ENCODE measurements around the gene FCHSD2. TPM values are rescaled to one million over a fixed set of nuclear protein-coding genes. Genes with fewer than 3 reads are reported as not detected.

The FCHSD2 gene
- total RNA-seq, result 10 to 100 TPM; 54.6 to 70.0 TPM
- polyA plus RNA-seq, result 10 to 100 TPM; 11.8 to 15.6 (median 14.7) TPM
- 28.8 to 64.5 (median 47.3) reads per million in 6 experiments for total RNA-seq

DNA sequence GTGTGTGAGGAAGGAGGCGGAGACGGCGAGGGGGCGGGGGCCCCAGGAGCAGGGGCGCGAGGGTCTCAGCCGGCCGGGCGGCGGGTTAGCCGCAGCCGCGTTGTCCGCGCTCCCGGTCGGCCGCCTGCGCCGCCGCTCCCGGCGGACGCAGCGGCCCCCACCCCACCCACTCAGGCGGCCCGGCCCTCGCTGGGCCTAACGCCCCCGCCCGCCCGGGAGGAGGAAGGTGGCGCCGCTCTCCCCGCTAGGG lies at the start of gene FCHSD2:
FCHSD2 (minus strand) TSS at position 191 of the 250 bp plus-strand sequence. CDS start 441 bp downstream, outside the sequence.
- DNase-seq (no peak), ATAC-seq (no peak)
- peaks cover 0 to 3% (median 0%) of the 10 kb centered on the region in 9 donors for H3K9me3 Mint-ChIP-seq
- peaks cover 24 to 76% (median 41%) of the 10 kb centered on the region in 4 donors for H3K4me1 Mint-ChIP-seq
- peak within 1 kb of the TSS; percentile 92 to 99 (median 96) for H3K4me3 Mint-ChIP-seq
- H3K27ac Mint-ChIP-seq, result peak within 1 kb of the TSS; percentile 95 to 100 (median 98)
- H3K27me3 Mint-ChIP-seq, result peaks cover 0 to 3% (median 0%) of the 10 kb centered on the region in 5 donors
- POLR2A ChIA-PET, result interaction anchor here (0.6 to 3.5 kb wide), 30 partner anchors 10 to 1351 kb away, joined by 3 to 47 read pairs (median 5); partner anchors contain the start of genes ATG16L2, LIPT2, RAB6A and STARD10
- peaks cover 0 to 19% (median 0%) of the 10 kb centered on the region in 3 donors for H3K36me3 Mint-ChIP-seq

DNA sequence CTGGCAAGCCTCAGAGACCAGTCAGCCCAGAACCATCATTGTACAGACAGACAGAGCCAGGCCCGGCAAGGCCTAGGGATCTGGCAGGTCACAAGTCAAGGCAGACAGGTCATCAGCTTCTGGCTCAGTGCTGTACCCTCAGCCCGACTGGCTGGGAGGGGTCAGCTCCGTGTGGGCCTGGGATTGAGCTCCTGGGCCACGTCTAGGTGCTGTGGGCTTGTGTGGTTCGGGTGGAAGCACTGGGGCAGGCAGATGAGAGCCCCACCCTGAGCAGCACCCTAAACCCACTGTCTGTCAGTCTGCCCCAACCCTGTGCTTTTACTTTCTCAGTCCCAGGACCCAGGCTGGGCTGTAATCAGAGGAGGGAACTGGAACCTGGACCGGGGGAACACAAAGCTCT lies 49.0 kb upstream of the FCHSD2 start:
- H3K36me3 Mint-ChIP-seq, result no peaks in the 10 kb centered on the region
- H3K9me3 Mint-ChIP-seq, result no peaks in the 10 kb centered on the region
- H3K27ac Mint-ChIP-seq, result peak overlapping the region in 1 of 10 donors; percentile 8
- ATAC-seq, result no peak
- H3K4me1 Mint-ChIP-seq, result peaks cover 0 to 28% (median 0%) of the 10 kb centered on the region in 4 donors
- no peak for DNase-seq
- POLR2A ChIA-PET, result no interaction called here
- H3K4me3 Mint-ChIP-seq, result no peak overlapping the region
- peaks cover 0 to 15% (median 10%) of the 10 kb centered on the region in 5 donors for H3K27me3 Mint-ChIP-seq

DNA sequence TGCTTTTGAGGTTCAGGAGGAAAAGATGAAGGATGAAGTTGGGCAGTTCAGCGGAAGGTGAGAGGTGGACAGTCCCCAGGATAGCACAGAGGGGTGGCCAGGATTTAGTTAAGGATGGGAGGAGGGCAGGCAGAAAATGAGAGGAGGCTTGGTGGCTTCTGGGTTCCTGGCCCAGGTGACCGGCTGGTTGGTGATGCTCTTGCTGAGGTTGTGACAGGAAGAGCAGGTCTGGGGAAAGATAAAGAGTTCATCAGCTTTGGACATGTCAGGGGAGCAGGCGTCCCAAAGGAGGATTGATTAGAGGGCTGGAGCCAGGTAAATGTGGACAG lies 48.4 kb upstream of the FCHSD2 start:
- Mint-ChIP-seq H3K27me3 (peaks cover 0 to 19% (median 13%) of the 10 kb centered on the region in 5 donors), H3K4me1 (peaks cover 0 to 30% (median 0%) of the 10 kb centered on the region in 4 donors), H3K9me3 (no peaks in the 10 kb centered on the region), H3K36me3 (no peaks in the 10 kb centered on the region), H3K4me3 (no peak overlapping the region), H3K27ac (peak overlapping the region in 2 of 10 donors; percentile 31 to 61)
- POLR2A ChIA-PET, result no interaction called here
- DNase-seq, result no peak
- no peak for ATAC-seq

DNA sequence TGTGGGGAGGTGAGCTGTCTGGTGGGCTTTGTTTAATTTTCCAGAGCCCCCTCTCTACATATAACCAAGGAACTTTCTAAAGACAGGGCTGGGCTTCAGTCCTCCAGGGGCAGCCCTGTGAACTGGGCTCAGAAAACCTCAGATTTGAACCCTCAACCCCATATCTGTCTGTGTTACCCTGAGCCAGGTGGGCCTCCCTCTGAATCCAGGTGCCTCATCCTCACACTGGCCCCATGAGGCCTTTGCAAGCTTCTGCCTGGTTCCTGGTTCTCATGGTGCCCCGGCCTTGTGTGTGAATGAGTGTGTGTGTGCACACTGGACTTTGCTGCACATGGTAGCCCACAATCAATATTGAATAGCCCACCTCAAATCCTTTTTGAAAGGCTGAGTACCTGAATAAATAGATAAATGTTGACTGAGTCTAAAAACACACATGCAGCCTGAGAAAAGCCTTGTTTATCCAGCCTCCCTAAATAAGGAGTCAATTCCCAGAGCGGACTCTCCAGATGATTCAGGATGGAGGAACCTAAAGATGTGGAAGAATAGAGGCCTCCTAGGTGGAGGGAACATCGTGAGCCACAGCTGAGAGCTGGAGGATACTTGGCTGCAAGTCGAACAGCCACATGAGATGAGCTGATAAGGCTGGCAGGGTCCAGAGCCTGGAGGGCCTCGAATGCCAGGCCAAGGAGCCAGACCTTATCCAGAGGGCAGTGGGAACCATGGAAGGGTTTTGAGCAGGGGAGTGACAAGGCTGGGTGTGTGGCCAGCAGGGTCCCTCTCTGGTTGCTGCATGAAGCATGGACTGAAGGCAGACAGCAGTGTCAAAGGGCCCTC lies 47.8 kb upstream of the FCHSD2 start:
- Mint-ChIP-seq H3K36me3 (no peaks in the 10 kb centered on the region), H3K27ac (peak overlapping the region in 5 of 10 donors; percentile 15 to 61 (median 51)), H3K9me3 (no peaks in the 10 kb centered on the region), H3K4me3 (no peak overlapping the region), H3K27me3 (peaks cover 2 to 24% (median 17%) of the 10 kb centered on the region in 5 donors), H3K4me1 (peaks cover 0 to 34% (median 4%) of the 10 kb centered on the region in 4 donors)
- DNase-seq (no peak), ATAC-seq (no peak)
- POLR2A ChIA-PET, result no interaction called here

DNA sequence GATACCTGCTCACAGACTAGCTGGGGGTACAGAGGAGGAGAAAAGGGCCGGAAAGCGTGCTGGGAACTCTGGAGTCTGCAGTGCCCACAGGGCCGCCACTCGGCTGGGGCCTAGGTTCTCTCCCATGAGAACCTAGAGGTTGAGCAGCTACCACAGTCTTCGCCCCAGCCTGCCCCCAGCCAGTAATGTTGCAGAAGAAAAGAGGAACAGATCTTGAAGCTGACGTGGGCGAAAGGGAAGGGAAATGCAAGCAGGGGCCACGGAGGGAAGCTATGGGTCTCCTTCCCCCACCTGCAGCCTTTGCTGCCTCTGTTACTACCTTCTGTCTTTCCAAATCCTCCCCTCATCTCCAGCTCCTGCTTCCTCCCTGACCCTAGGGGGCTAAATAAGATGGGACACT lies 47.2 kb upstream of the FCHSD2 start:
- peaks cover 3 to 25% (median 19%) of the 10 kb centered on the region in 5 donors for H3K27me3 Mint-ChIP-seq
- DNase-seq, result peak in 1 of 10 donors; percentile 24
- peak overlapping the region in 2 of 10 donors; percentile 15 to 56 for H3K27ac Mint-ChIP-seq
- POLR2A ChIA-PET, result no interaction called here
- ATAC-seq, result peak in 1 of 2 donors; percentile 64
- no peak overlapping the region for H3K4me3 Mint-ChIP-seq
- no peaks in the 10 kb centered on the region for H3K36me3 Mint-ChIP-seq
- H3K9me3 Mint-ChIP-seq, result no peaks in the 10 kb centered on the region
- peaks cover 0 to 35% (median 4%) of the 10 kb centered on the region in 4 donors for H3K4me1 Mint-ChIP-seq

DNA sequence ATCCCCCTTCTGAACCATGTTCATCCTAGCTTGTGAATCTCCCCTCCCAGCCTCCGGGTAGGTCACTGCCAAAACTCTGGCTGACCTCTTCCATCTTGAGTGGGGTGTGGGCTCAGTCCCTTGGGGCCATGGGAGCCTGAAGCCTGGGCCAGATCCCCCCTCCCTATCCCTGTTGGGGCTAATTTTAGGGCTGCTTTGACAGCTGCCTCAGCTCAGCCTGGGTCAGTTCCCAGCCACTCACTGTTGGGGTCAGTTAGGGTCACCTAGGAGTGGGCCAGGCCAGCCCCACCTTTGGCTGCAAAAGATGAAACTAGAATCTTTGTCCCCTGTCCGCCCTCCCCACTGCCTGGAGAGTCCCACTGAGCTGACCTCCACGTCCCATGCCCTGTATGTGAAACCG lies 46.2 kb upstream of the FCHSD2 start:
- POLR2A ChIA-PET, result interaction anchor here (0.6 to 1.2 kb wide), 2 partner anchors 12 to 172 kb away, joined by 3 read pairs; no protein-coding TSS in a partner anchor
- no peak for DNase-seq
- Mint-ChIP-seq H3K27me3 (peaks cover 4 to 25% (median 21%) of the 10 kb centered on the region in 5 donors), H3K27ac (no peak overlapping the region), H3K4me1 (peaks cover 0 to 35% (median 4%) of the 10 kb centered on the region in 4 donors), H3K9me3 (no peaks in the 10 kb centered on the region), H3K36me3 (no peaks in the 10 kb centered on the region), H3K4me3 (no peak overlapping the region)
- no peak for ATAC-seq

DNA sequence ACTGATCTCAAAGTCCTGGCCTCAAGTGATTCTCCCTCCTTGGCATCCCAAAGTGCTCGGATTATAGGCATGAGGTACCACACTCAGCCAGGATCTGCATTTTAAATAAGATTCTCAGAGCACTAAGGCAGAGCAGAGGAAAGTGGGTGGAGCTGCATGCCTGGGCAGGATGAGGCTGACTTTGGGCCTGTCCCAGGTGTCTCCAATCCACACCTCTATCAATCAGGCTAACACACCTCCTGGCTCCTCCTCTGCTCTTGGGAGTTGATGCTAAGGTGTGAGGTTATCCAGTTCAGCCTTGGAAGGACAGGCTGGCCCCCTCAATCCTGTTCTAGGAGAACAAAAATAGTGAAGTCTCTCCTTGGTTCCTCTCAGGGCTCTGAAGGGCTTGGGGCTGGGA lies 45.7 kb upstream of the FCHSD2 start:
- Mint-ChIP-seq H3K27ac (no peak overlapping the region), H3K4me1 (peaks cover 0 to 35% (median 4%) of the 10 kb centered on the region in 4 donors), H3K36me3 (no peaks in the 10 kb centered on the region), H3K9me3 (no peaks in the 10 kb centered on the region), H3K27me3 (peaks cover 4 to 25% (median 21%) of the 10 kb centered on the region in 5 donors), H3K4me3 (no peak overlapping the region)
- POLR2A ChIA-PET, result interaction anchor here (1.2 kb wide), 1 partner anchor 11 kb away, joined by 3 read pairs; no protein-coding TSS in a partner anchor
- DNase-seq (no peak), ATAC-seq (no peak)

DNA sequence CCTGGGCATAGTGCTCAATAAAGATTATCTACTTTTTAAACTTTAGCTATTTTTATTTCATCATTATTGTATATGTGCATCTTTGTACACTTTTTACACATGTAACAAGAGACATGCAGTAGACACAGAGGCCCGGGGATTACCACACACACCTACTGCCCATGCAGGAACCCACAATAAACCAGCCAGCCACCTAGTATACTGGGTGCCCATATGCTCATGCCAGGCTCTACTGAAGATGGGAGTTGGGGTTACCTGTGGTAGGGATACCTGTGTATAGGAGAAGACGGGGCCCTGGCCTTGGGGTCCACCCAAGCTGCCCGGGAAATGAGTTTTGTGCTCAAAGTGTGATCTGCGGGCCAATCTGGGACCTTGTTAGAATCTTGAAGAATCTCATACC lies 44.8 kb upstream of the FCHSD2 start:
- H3K4me3 Mint-ChIP-seq, result no peak overlapping the region
- peaks cover 0 to 35% (median 4%) of the 10 kb centered on the region in 4 donors for H3K4me1 Mint-ChIP-seq
- no peaks in the 10 kb centered on the region for H3K36me3 Mint-ChIP-seq
- H3K27me3 Mint-ChIP-seq, result peaks cover 4 to 25% (median 21%) of the 10 kb centered on the region in 5 donors
- POLR2A ChIA-PET, result interaction anchor here (0.5 kb wide), 1 partner anchor 797 kb away, joined by 3 read pairs; no protein-coding TSS in a partner anchor
- H3K27ac Mint-ChIP-seq, result no peak overlapping the region
- DNase-seq (no peak), ATAC-seq (no peak)
- no peaks in the 10 kb centered on the region for H3K9me3 Mint-ChIP-seq

DNA sequence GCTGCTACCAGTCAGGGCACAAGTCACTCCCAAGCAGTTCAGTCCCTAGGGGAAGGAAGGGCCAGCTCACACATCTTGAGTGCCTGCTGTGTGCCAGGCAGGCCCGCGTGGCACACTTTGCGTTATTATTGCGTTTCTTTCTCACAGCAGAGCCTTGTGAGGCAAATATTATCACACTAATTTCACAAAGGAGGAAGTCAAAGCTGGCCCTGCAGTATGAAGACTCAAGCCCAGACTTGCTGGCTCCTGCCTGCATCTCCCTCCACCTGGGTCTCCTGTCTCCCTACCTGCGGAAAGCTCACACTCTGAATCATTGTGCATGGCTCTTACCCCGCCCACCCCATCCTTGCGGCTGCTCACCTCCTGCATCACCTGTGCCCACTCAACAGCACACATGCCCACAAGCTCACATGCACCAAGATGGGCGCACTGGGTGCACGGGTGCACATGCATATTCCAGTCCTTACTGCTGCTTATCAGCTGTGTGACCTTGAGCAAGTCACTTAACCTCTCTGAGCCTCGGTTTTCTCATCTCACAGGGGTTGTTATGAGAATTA lies 44.3 kb upstream of the FCHSD2 start:
- no peak for DNase-seq
- H3K36me3 Mint-ChIP-seq, result no peaks in the 10 kb centered on the region
- no peak overlapping the region for H3K27ac Mint-ChIP-seq
- H3K27me3 Mint-ChIP-seq, result peaks cover 4 to 25% (median 21%) of the 10 kb centered on the region in 5 donors
- no peak overlapping the region for H3K4me3 Mint-ChIP-seq
- POLR2A ChIA-PET, result interaction anchor here (0.5 kb wide), 1 partner anchor 797 kb away, joined by 3 read pairs; no protein-coding TSS in a partner anchor
- peaks cover 0 to 32% (median 4%) of the 10 kb centered on the region in 4 donors for H3K4me1 Mint-ChIP-seq
- no peak for ATAC-seq
- H3K9me3 Mint-ChIP-seq, result no peaks in the 10 kb centered on the region

DNA sequence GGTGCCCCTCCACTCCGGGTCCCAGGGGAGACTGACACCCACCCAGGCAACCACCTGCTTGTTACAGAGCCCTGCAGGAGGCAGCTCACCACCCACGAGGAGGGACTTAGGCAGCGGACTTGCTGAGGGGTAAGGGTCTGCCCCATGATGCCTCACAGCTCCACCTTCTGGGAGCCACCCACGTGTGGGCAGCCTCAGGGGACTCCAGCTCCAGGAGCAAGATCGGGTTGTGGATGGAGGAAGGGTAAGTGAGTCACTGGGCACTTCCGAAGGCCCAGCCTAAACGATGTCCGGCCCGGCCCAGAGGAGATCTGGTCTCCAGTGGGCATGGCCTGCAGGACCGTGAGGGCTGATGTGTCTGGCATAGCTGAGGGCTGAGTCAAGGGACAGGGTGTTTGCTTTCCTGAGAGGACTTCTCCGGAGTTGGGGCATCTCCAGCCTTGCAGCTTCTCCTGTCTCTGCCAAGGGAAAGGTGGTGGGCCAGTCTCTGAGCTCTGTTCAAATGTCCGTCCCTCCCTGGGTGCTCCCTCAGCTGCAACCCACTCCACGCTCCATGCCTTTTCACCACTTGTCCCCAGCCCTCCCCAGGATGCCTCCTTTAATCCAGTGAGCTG lies 43.7 kb upstream of the FCHSD2 start:
- Mint-ChIP-seq H3K36me3 (no peaks in the 10 kb centered on the region), H3K27ac (no peak overlapping the region), H3K4me1 (peaks cover 0 to 30% (median 4%) of the 10 kb centered on the region in 4 donors), H3K27me3 (peaks cover 4 to 25% (median 20%) of the 10 kb centered on the region in 5 donors), H3K9me3 (no peaks in the 10 kb centered on the region), H3K4me3 (no peak overlapping the region)
- DNase-seq (no peak), ATAC-seq (no peak)
- POLR2A ChIA-PET, result interaction anchor here (0.6 kb wide), 1 partner anchor 12 kb away, joined by 3 read pairs; no protein-coding TSS in a partner anchor

DNA sequence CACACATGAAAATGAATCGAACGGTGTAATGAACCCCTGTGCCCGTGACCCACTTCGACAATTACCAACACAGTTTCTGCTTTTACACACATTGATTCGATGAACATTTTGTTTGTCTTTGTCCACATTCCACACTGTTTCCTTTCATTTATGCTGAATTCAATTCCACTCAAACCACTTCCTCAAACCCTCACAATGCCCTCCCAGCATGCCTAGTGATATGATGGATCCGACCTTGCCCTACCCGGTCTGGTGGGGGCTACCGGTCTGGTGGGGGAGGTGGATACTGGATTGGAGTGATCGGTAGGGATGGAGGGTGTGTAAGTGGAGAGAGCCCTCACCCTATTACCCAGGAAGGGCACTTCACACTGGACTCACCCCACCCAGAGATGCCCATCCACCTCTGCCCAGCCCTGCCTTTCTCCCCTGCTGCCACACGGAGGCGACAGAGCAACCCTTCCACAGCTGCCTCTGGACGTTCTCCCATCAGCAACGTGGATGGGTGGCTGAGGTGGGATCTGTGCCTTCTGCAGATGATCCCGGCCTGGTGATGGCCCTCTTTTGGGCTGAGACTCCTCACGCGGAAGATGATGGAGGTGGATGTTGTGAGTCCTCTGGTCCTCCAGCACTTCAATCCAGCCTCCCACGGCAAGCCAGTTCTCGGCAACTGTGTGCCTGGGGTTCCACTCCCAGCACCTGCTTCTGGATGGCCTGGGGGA lies 43.0 kb upstream of the FCHSD2 start:
- POLR2A ChIA-PET, result interaction anchor here (0.6 kb wide), 1 partner anchor 13 kb away, joined by 3 read pairs; no protein-coding TSS in a partner anchor
- Mint-ChIP-seq H3K36me3 (no peaks in the 10 kb centered on the region), H3K4me3 (peak overlapping the region in 2 of 10 donors; percentile 20 to 22), H3K27ac (no peak overlapping the region), H3K27me3 (peaks cover 3 to 20% (median 13%) of the 10 kb centered on the region in 5 donors), H3K9me3 (no peaks in the 10 kb centered on the region), H3K4me1 (peaks cover 0 to 29% (median 4%) of the 10 kb centered on the region in 4 donors)
- DNase-seq, result peak in 7 of 10 donors; percentile 15 to 43 (median 30)
- ATAC-seq, result peak; percentile 66 to 78

DNA sequence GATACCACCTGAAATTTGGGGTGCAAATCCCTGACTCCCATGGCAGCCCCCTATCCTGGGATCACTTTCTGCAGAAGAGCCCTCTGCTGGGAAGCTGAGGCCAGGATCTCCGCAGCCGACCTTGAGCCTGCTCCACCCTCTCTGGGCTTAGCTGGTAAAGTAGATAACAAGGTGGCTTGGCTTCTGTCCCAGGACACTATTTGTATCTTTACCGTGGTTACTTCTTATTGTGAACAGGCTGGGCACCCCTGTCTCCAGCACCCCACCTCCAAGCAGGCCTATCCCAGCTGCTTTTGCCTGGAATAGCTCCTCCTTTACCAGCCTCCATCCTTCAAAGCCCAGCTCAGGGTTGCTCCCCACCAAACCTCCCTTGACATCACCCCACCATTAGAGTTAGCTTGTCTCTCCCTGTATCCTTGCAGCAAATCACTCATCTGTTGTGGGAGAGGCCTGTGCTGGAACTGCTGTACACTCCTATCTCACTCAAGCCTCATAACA lies 40.8 kb upstream of the FCHSD2 start:
- POLR2A ChIA-PET, result no interaction called here
- Mint-ChIP-seq H3K4me3 (no peak overlapping the region), H3K4me1 (peaks cover 5 to 17% (median 8%) of the 10 kb centered on the region in 4 donors), H3K9me3 (no peaks in the 10 kb centered on the region), H3K36me3 (no peaks in the 10 kb centered on the region), H3K27me3 (peaks cover 3 to 20% (median 15%) of the 10 kb centered on the region in 5 donors), H3K27ac (no peak overlapping the region)
- no peak for ATAC-seq
- DNase-seq, result no peak
